Uterus (tissue), 2 donors: ENCODE measurements around the gene SLC25A1.

ENCODE experiments used
- POLR2A ChIP-seq, 2 donors: fragments of 450-650 bp; IDR thresholded peaks; one replicate each; pipeline ENCODE4 v1.6.1; 2016; ENCODE audit warnings: antibody characterized with exemption in 2 of 2, mild to moderate bottlenecking in 1 of 2, moderate library complexity in 1 of 2
- TF ChIP-seq, protein P1 (sequence below), 4 experiments: fragments of 200-600 bp in 2 of 4; fragments of 450-650 bp in 2 of 4; sonication (generic) in 2 of 4; IDR thresholded peaks; one replicate each; pipeline ENCODE4 v1.5.1; 2016 to 2019; ENCODE audit warnings: antibody characterized with exemption in 4 of 4, mild to moderate bottlenecking in 2 of 4, moderate library complexity in 1 of 4

- TF ChIP-seq, protein P1, sequence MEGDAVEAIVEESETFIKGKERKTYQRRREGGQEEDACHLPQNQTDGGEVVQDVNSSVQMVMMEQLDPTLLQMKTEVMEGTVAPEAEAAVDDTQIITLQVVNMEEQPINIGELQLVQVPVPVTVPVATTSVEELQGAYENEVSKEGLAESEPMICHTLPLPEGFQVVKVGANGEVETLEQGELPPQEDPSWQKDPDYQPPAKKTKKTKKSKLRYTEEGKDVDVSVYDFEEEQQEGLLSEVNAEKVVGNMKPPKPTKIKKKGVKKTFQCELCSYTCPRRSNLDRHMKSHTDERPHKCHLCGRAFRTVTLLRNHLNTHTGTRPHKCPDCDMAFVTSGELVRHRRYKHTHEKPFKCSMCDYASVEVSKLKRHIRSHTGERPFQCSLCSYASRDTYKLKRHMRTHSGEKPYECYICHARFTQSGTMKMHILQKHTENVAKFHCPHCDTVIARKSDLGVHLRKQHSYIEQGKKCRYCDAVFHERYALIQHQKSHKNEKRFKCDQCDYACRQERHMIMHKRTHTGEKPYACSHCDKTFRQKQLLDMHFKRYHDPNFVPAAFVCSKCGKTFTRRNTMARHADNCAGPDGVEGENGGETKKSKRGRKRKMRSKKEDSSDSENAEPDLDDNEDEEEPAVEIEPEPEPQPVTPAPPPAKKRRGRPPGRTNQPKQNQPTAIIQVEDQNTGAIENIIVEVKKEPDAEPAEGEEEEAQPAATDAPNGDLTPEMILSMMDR (IDR thresholded peaks at IDR 0.05), result no peak
- no peak for TF ChIP-seq POLR2A (IDR thresholded peaks at IDR 0.05)
These were observed 47.0 kb upstream of the SLC25A1 start for GRCh38 chr22:19225560-19225959.
